GM10266 (cell line): ENCODE data around the gene SGTB.

Source experiments
- DNase-seq: peaks from one replicate; pipeline ENCODE4 v3.0.0; 2012; ENCODE audit errors: extremely low spot score
- TF ChIP-seq, protein P1 (sequence below): IDR thresholded peaks from 2 replicates; pipeline ENCODE4 v1.5.1; 2012; ENCODE audit warnings: mild to moderate bottlenecking, low read depth; ENCODE audit not compliant: control insufficient read depth, insufficient read depth; ENCODE audit errors: missing control alignments

Gene SGTB

DNA sequence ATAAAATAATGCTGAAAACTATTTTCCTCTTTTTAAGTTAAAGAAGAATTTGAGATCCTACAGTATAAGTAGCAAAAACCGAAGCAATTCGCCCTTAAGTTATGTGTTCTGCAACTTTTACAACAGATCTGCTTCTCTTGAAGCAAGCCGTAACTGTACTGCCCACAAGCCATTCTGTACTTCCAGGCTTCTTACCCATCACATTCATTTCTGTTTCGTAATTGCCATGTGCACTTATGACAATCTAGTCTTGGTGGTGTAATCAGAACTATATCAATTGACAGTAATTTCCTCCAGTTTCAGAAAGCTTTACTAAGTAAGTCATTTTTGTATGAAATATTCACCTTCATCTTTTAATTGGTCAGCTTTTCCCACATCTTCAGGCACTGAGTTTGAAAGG is 13.8 kb downstream of the SGTB start:
- DNase-seq, result no peak
- TF ChIP-seq, protein P1, sequence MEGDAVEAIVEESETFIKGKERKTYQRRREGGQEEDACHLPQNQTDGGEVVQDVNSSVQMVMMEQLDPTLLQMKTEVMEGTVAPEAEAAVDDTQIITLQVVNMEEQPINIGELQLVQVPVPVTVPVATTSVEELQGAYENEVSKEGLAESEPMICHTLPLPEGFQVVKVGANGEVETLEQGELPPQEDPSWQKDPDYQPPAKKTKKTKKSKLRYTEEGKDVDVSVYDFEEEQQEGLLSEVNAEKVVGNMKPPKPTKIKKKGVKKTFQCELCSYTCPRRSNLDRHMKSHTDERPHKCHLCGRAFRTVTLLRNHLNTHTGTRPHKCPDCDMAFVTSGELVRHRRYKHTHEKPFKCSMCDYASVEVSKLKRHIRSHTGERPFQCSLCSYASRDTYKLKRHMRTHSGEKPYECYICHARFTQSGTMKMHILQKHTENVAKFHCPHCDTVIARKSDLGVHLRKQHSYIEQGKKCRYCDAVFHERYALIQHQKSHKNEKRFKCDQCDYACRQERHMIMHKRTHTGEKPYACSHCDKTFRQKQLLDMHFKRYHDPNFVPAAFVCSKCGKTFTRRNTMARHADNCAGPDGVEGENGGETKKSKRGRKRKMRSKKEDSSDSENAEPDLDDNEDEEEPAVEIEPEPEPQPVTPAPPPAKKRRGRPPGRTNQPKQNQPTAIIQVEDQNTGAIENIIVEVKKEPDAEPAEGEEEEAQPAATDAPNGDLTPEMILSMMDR, result no peak

DNA sequence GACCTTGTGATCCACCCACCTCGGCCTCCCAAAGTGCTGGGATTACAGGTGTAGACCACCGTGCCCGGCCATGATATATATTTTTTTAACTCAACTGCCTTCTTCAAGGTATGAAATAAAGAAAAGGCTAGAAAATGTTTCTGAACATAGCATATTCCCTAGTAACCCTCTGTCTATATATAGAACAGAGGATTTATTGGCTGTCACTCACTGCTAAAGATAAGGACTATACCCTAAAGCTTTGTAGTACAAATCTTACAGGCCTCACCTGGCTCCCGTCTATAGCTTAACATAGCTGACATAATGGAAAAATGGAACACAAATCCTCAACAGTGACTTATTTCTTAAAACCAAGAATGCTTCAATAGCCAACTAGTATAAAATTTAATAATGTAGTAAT is 14.2 kb downstream of the SGTB start:
- TF ChIP-seq, protein P1, result no peak
- DNase-seq, result no peak

- TF ChIP-seq, protein P1, result no peak
- DNase-seq, result no peak
Measured at GRCh38 chr5:65704621-65705239, 17.2 kb downstream of the SGTB start.

DNA sequence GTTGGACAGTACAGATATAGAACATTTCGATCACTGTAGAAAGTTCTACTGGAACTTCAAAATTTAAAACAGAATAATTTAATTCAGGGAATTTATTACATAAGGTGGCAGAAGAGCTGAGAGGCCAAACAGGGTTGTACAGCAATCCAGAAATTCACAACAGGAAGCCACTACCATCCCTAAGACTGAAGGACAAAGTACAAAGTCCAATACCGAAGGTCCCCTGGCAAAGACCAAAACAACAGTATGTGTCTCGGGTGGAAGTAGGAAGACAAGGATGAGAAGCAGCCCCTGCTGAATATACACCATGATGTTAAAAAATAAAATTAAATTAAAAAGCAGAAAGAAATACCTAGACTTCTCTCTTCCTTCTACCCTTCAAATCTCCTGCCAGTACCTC is 19.9 kb downstream of the SGTB start:
- TF ChIP-seq, protein P1, result no peak
- DNase-seq, result no peak

DNA sequence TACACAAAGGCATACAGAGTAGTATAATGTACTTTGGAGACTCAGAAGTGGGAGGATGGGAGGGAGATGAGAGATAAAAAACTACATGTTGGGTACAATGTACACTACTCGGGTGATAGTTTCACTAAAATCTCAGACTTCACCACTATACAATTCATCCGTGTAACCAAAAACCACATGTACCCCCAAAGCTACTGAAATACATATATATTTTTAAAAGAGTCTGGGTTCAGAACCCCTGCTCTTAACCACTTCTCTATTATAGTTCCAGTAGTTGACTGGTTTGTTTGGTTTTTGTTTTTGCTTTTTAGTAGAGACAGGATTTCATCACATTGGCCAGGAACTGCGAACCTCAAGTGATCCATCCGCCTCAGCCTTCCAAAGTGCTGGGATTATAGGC is 22.6 kb downstream of the SGTB start:
- DNase-seq, result no peak
- TF ChIP-seq, protein P1, result no peak

DNA sequence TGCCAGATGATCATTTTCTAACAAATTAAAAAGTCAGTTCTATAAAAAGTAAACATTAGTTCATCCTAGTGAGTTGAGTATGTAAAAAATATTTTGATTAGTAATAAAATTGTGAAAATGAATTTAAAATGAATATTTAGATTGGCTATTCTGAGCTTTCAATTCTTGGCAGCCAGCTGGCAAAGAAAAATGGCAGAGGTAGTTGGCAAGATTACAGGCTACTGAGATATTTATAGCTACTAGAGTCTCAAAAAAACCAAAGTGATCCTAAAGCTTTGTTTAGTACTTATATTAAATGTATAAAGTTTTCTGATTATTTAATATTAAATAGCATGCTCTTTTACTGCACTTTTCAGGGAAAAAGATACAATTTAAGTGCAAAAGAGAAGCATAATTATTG is 25.0 kb downstream of the SGTB start:
- TF ChIP-seq, protein P1, result no peak
- DNase-seq, result no peak

DNA sequence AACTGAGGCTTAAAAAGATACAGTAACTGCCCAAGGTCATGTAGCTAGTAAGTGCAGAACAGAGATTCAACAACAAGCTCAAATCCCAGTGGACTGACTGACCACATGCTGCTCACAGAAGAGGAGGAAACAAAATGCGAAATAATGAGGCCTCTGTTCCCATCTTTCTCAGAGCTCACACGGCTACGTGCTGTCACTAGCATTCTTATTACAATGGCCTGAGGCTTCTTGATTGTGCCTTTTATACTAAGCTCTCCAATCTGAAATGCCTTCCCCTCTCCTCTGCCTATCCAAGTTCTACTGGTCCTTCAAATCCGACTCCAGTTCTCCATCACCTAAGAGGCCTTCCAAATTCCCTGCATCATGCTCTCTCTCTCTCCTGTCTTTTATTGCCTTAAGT is 26.0 kb downstream of the SGTB start:
- TF ChIP-seq, protein P1, result no peak
- no peak for DNase-seq
